ENCODE measurements around the gene MAZ. TPM values are rescaled to one million over a fixed set of nuclear protein-coding genes. Genes with fewer than 3 reads are reported as not detected.
A peak's percentile ranks its signal among the peaks of the same experiment; 100 is the strongest.

MAZ gene
- total RNA-seq, 4 donors from 2014 or later: 62.1 to 101 (median 84.8) TPM

- peak in 1 of 2 donors; percentile 40 for DNase-seq (ENCODE audit: low spot score in 2 of 2)
- intact Hi-C loops (cut with DNase I; ENCODE audit: low total_unique reads): no loop called here
- WGBS, 2 donors: 35 to 52% methylated on average over 7 of the region's 7 CpGs
- H3K4me3 ChIP-seq (ENCODE audit: low read depth, poor library complexity, severe bottlenecking): no peak overlapping the region
- TF ChIP-seq POLR2A (IDR thresholded peaks at IDR 0.05) (no peak), CTCF (IDR thresholded peaks at IDR 0.05) (no peak)
These were observed 46.3 kb downstream of the MAZ start for GRCh38 chr16:29852654-29853053.

DNA sequence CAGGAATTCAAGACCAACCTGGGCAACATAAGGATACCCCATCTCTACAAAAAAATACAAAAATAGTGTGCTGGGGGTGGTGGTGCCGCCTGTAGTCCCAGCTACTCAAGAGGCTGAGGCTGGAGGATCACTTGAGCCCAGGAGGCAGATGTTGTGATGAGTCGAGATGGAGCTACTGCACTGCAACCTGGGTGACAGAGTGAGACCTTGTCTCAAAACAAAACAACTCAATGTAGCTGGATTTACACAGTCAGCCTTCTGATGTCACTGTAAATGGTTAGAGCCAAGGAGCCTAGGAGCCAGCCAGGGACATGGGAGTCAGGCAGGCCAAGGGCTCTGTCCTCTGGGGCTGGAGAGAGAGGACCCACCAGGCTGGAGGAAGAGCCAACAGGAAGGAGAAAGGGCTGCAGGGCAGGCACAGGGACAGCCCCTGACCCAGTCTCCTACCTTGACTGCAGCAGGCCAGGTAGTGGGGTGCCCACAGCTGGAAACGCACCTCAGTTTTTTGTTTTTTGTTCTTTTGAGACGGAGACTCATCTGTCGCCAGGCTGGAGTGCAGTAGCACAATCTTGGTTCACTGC, 48.3 kb downstream of the MAZ start:
- no peak for DNase-seq (ENCODE audit: low spot score in 2 of 2)
- intact Hi-C loops (cut with DNase I; ENCODE audit: low total_unique reads): no loop called here
- TF ChIP-seq CTCF (IDR thresholded peaks at IDR 0.05): no peak
- TF ChIP-seq POLR2A (IDR thresholded peaks at IDR 0.05): no peak

DNA sequence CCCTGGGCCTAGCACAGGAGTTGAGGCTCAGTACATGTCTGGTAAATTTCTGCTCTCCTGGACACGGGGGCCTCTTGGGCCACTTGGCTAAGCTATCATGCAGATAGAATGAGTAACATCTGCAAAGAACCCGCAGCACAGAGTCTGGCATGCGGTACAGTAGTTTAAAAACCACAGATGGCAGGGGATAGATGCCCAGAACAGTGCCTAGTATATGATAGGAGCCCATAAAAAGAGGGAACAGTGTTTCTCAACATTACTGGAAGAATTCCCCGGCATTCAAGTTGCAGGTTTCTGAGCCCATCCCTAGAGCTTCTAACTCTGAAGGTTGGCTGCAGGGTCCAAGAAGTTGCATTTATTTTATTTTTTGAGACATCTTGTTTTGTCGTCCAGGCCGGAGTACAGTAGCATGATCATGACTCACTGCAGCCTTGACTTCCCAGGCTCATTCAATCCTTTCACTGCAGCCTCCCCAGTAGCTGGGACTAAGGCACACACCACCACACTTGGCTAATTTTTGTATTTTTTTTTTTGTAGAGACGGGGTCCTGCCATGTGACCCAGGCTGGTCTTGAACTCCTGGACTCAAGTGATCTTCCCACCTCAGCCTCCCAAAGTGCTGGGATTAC, 50.9 kb downstream of the MAZ start:
- WGBS, 2 donors: 64% methylated on average over 7 of the region's 7 CpGs
- intact Hi-C loops (cut with DNase I; ENCODE audit: low total_unique reads): no loop called here
- no peak for TF ChIP-seq CTCF (IDR thresholded peaks at IDR 0.05)
- TF ChIP-seq POLR2A (IDR thresholded peaks at IDR 0.05): no peak
- no peak for DNase-seq (ENCODE audit: low spot score in 2 of 2)
- no peak overlapping the region for H3K4me3 ChIP-seq (ENCODE audit: low read depth, poor library complexity, severe bottlenecking)

More for the DNA sequence above, 48.3 kb downstream of the MAZ start:
- WGBS, 2 donors: 84 to 85% methylated on average over 5 of the region's 5 CpGs
- H3K4me3 ChIP-seq (ENCODE audit: low read depth, poor library complexity, severe bottlenecking): no peak overlapping the region

DNA sequence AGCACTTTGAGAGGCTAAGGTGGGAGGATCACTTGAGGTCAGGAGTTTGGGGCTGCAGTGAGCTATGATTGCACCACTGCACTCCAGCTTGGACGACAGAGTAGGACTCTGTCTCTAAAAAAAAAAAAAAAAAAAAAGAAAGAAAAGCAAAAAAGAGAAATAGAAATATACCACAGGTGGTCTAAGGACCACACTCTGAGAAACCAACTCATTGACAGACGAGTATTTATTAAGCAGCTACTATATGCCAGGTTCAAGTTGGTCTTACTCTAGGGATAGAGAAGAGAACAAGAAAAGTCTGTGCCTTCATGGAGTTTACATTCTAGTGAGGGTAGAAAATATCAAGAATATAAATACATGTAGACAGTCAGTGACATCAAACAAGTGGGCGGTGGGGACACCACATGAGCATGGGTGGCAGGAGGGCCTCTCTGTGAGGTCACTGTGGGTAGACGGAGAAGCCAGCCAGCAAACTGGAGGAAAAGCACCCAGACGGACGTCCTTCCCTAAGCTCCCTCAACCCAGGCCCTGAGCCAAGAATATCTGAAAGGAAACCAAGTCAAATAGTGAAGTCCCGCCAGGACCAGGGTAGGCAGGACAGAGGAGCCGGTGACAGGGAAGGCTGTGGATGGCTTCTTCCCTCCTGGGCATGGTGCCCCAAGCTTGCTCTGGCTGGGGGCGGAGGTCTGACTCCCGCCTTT, 52.0 kb downstream of the MAZ start:
- H3K4me3 ChIP-seq (ENCODE audit: low read depth, poor library complexity, severe bottlenecking): no peak overlapping the region
- TF ChIP-seq CTCF (IDR thresholded peaks at IDR 0.05) (no peak), POLR2A (IDR thresholded peaks at IDR 0.05) (no peak)
- DNase-seq (ENCODE audit: low spot score in 2 of 2): no peak
- intact Hi-C loops (cut with DNase I; ENCODE audit: low total_unique reads): no loop called here
- WGBS, 2 donors: 75 to 83% methylated on average over 10 of the region's 10 CpGs

GRCh38 chr16:29858974-29859373, 52.6 kb downstream of the MAZ start:
- H3K4me3 ChIP-seq (ENCODE audit: low read depth, poor library complexity, severe bottlenecking): no peak overlapping the region
- intact Hi-C loops (cut with DNase I; ENCODE audit: low total_unique reads): no loop called here
- DNase-seq (ENCODE audit: low spot score in 2 of 2): no peak

More at GRCh38 chr16:29858974-29859373, 52.6 kb downstream of the MAZ start:
- 93 to 95% methylated on average over 19 of the region's 19 CpGs for WGBS, 2 donors
- TF ChIP-seq CTCF (IDR thresholded peaks at IDR 0.05) (no peak), POLR2A (IDR thresholded peaks at IDR 0.05) (no peak)
